SHP77 (cell line): ENCODE data around the gene DNM2.
"Not testable (repeated sequence)": the region's sequence is repeated elsewhere in the genome, so short reads cannot be mapped to it uniquely, and the experiment has no call there.

Experiments
- DNase-seq, 2 experiments: peaks; one replicate each; lab custom pipeline; 2025; lab: John Stamatoyannopoulos, UW

DNM2 gene

DNA sequence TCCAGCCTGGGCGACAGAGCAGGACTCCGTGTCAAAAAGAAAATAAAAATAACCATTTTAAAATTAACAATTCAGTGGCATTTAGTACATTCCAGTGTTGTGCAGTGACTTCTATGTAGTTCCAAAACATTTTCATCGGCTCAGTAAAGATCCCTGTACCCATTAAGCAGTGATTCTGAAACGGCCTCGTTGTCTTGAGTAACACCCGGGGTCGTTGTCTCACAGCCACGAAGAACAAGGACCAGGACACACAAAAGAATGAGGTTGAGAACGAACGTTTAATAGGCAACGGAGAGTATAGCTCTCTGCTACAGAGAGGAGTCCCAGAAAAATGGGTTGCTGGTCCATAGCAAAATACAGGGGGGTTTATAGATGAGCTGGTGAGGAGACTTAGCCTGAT lies 120.5 kb downstream of the DNM2 start:
- DNase-seq, result no peak

DNA sequence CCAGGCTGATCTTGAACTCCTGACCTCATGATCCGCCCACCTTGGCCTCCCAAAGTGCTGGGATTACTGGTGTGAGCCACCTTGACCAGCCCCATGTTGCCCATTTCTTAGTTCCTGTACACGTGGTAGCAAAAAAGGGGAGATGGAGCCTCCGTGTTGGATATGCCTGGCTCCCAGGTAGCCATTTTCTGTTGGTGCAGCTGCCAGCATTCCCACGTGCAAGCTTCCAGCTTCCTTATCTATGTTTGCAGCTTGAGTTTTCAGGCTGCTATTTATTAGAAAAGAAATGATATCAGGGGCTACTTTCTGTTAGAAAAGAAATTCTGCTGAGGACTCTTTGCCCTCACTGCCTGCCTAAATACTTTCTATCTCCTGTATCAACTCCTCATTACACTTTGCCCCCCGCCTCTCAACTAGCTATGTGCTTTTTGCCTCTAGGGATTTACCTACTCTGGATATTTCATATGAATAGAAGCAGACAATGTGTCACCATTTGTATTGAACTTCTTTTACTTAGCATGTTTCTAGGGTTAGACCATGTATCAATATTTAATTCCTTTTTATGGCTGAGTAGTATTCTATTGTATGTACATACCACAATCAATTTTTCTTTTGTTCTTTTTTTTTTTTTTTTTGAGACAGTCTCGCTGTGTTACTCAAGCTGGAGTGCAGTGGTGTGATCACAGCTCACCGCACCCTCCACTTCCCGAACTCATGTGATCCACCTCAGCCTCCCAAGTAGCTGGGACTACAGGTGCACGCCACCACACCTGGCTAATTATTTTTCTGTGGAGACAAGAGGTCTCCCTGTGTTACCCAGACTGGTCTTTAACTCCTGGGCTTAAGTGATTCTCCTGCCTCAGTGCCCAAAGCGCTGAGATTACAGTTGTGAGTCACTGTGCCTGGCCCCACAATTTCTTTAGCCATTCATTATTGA lies 121.5 kb downstream of the DNM2 start:
- no peak for DNase-seq

DNA sequence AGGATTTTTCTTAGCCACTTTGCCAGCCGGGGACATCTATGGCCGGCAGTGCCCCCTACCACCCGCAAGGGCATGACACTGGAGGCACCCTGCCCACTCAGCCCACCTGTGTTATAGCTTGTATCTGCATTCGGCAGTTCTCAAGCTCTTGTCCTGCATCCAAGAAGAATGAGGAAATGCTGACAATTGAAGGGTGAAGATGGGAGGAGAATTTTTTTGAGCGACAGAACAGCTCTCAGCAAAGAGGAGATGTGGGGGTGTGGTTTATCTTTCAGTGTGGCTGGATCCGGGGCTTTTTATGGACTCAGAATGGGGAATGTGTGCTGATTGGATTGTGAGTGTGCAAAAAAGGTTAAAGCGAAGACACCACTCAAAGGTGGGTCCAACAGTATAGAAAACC lies 124.9 kb downstream of the DNM2 start:
- DNase-seq, result no peak

DNA sequence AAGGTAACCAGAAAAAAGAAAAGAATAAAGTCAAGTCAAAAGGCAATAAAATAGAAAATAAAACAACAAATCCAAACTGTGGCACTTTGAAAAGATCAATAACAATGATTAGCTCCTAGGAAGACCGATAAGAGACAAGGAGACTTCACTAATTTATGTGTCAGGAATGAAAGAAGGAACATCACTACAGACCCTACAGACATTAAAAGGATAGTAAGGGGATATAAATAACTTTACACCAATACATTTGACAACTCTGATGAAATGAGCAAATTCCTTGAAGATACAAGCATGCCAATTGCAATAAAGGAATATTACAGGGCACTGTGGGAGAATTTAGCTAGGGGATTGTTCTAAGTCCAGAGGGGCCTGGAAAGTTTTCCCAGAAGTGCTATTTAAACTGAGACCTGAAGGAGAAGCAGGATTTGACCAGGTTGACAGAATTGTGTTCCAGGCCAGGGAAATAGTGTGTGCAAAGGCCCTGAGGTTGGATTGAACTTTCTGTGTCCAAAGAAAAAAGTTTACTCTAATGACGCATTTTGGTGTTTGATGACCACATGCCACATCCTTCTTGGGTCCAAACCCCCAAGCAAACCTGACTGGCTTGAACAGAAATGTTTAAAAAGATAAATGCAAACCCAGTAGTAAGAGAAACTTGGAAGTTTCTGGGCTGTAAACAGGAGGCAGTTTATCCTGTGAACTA lies 128.8 kb downstream of the DNM2 start:
- DNase-seq, result no peak

DNA sequence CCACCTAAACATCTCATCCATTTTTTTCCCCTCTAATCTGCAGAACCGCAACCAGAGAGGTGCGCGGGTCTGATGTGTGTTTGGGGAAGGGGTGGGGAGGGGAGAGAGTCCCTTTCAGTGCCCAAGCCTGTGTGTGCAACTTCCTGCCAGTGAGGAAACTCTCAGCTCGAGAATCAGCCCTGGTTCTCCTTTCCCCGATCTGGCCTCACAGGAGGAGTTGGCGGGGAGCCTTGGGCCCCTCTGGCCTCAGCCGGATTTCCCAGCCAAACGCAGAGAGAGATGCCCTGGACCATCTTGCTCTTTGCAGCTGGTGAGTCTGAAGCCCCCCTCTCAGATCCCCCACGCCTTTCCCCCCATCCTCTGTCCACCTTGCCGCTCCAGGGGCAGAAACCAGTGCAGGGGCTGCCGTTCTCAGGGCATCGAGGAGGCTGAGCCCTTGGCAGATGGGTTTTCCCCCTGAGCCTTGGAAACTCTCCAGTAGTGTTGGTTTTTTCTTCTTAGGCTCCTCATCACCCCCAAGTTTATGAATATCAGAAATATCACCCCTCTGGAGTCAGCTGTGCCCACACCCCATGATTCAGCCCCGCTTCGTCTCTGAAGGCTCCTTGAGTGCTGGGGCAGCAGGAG lies 130.5 kb downstream of the DNM2 start, which contains the start of gene C19orf38:
C19orf38 (plus strand) TSS at position 186 of the 627 bp plus-strand sequence; CDS start at position 280, 94 bp downstream.
- no peak for DNase-seq

DNA sequence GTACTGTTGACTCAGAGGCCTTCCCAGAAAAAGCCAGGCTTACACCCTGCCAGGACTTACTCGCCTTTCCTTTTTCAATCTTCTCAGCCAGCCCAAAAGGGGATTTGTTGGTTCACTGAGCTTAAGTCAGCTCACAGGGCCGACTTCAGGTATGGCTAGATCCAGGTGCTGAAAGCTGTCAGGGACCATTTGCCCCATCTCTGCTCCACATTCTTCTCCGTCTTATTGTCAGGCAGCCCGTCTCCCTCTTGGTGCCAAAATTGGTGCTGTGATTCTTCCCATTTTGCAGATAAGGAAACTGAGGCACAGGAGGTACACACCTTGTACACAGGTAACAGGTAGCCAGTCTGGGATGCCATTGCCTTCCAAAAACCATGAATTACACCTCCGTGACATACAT lies 132.8 kb downstream of the DNM2 start:
- no peak for DNase-seq

DNA sequence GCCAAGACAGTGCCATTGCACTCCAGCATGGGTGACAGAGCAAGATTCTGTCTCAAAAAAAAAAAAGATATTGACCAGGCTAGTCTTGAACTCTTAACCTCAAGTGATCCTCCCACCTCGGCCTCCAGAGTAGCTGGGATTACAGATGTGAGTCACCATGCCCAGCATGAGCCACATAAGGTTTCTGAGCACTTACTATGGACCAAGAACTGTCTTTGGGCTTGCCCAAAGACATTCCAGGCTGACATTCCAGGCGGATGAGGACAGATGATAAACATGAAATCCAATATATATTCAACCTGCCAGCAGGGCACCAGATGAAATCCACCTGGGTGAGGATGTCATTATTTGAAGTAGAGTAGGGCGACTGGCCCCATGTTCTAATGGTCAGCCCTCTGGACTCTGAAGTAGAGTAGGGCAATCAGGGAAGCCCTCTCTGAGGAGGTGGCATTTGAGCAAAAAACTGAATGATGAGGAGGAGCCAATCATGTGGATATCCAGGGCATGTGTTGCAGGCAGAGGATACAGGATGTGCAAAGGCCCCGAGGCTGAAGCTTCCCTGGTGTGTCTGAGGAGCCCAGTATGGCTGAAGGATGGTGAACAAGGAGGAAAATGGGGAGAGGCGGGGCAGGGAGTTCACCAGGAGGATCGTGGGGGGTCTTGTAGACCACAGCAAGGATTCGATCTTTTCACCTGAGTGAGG lies 134.4 kb downstream of the DNM2 start:
- no peak for DNase-seq

DNA sequence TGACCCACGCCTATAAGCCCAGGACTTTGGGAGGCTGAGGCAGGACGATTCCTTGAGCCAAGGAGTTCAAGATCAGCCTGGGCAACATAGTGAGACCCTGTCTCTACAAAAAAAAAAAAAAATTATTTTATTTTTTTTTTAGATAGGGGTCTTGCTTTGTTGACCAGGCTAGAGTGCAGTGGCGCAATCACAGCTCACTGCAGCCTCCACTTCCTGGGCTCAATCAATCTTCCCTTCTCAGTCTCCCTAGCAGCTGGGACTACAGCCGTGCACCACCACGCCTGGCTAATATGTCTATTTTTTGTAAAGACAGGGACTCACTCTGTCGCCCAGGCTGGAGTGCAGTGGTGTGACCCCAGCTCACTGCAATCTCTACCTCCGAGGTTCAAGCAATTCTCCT lies 135.1 kb downstream of the DNM2 start:
- no peak for DNase-seq

DNA sequence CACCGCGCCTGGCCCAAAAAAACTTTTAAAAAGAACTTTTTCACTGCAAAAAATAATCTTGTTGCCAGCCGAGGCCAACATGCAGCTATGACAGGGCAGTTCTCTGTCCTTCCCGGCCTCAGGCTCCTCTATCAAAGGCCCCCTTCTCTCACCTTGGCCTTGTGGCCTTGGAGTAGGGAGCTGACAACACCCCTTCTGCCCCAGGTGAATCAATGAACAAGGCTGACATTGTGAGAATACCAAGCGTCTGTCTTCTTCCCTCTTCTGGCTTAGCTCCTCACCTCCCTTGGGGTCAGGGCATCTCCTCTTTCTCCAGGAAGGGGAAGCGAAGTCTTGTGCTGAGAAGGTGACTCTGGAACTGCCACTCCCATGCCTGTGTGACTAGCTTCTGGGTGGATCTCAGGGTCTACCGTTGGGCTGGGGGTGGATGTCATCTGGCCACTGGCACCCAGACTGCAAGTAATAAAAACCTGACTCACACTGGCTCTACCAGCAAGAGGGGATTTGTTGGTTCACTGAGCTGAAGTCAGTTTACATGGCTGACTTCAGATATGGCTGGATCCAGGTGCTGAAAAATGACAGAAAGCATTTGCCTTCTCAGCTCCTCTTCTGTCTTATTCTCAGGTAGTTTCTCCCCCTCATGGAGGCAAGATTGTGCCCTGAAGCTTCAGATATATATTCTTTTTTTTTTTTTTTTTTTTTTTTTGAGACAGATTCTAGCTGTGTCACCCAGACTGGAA lies 136.6 kb downstream of the DNM2 start:
- no peak for DNase-seq

DNA sequence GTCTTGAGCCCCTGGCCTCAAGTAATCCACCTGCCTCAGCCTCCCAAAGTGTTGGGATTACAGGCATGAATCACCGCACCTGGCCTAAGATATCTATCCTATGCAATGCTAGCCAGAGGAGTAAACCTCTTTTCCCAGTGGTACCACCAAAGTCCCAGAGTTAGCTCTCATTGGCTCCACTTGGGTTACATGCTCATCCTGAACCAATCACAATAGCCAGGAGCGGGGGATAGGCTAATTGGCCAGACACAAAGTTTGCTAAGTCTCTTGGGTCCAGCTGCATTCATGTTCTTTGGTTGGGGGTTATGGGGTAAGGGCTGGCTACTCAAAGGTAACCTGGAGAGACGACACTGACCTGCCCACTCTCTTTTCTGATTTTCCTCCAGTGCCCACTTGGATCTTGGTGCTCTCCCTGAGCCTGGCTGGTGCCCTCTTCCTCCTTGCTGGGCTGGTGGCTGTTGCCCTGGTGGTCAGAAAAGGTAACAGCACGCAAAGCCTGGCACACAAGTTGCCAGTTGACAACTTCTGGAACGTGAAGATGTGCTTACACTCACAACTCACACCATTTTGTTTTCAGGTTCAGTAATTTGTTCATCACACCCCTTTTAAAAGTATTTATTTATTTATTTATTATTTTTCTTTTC lies 138.1 kb downstream of the DNM2 start:
- DNase-seq, result peak in 1 of 2 experiments; percentile 10

DNA sequence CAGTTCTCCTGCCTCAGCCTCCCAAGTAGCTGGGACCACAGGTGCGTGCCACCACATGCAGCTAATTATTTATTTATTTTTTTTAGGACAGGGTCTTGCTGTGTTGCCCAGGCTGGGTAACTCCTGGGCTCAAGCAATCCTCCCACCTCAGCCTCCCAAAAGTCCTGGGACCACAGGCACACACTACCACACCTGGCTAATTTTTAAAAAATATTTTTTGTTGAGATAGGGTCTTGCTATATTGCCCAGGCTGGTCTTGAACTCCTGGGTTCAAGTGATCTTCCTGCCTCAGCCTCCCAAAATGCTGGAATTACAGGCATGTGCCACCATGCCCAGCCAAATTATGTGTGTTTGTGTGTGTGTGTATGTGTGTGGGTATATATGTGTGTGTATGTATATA lies 139.0 kb downstream of the DNM2 start:
- not testable (repeated sequence) for DNase-seq

DNA sequence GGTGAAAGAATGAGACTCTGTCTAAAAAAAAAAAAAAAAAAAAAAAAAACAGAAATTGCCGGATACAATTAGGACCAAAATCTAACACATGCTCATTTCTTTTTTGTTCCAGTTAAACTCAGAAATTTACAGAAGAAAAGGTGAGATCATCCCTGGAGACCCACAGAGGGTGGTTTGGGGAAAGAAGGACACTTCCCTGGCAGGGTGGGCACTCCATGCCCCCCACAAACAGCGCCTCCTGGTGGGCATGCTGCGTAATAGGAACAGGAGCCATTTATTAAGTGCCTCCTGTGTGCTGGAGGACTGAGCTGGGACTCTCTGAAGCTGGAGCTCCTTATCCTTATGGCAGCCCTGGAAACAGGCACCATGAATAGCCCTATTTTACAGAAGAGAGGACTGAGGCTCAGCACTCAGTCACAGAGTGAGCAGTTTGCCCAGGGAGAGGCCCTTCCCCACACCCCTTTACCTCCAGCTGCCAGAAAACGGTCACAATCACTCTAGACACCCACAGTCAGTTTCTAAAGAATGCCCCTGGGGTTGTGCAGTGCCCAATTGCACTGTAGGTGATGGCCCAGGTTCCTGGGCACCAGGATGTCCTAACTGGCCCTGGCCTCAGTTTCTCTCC lies 140.4 kb downstream of the DNM2 start:
- DNase-seq, result no peak

DNA sequence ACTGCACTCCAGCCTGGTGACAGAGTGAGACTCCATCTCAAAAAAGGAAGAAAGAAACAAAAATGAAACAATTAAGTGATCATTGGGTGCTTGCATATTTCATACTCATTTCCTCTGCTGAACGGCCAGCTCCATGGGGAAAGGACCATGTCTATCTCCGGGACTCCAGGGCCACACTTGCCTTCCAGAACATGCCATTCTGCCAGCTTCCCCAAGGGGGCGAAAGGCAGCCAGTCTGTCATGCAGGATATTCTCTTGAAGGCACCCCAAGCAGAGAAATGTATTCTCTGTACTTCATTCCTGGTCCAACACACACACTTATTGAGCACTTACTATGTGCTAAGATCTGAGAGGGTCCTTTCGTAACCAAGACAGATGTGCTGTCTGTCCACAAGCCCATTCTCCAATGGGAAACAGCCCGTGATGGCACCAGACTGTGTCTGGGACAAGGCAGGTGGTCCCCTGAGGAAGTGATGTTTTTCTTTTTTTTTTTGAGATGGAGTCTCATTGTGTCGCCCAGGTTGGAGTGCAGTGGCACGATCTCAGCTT lies 143.3 kb downstream of the DNM2 start:
- peak; percentile 13 to 21 for DNase-seq

DNA sequence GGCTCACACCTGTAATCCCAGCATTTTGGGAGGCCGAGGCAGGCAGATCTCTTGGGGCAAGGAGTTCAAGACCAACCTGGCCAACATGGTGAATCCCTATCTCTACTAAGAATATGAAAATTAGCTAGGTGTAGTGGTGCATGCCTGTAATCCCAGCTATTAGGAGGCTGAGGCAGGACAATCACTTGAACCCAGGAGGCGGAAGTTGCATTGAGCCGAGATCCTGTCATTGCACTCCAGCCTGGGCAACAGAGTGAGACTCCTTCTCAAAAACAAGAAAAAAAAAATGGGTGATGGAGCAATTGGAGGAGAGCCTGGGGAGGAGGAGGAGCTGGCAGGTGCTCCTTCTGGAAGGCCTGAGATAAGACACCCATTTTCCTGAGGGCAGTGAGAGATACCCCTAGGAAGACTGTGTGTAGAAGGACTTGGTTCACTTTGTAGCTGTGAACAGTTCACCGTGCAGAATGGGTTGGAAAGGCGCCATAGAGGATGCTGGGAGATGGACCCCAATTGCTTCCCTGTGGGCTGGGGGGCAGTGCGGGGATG lies 144.8 kb downstream of the DNM2 start:
- no peak for DNase-seq

DNA sequence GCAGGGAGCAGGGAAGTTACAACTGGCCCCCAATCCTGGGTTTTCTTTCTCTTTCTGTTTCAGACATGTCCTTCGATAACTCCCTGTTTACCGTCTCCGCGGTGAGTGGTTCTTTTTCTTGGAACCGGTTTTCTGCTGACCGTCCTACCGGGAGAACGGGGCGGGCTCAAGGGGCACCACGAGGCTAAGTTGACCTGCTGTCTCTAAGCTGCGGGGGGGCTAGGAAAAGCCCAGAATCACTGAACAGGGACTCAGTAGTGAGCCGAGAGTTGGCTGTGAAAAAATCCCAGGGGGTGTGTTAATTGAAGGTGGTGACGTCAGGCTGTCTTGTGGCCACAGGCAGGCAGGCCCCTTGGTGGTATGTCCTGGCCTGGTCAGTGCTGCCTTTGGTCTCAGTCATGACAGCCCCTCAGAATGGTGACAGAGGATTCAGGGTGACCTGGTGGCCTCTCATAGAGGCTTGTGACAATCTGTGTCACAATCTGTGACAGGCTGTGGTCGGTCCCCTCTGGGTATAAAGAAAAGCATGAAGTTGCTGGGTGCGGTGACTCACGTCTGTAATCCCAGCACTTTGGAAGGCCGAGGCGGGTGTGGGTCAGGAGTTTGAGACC lies 145.3 kb downstream of the DNM2 start:
- DNase-seq, result no peak

DNA sequence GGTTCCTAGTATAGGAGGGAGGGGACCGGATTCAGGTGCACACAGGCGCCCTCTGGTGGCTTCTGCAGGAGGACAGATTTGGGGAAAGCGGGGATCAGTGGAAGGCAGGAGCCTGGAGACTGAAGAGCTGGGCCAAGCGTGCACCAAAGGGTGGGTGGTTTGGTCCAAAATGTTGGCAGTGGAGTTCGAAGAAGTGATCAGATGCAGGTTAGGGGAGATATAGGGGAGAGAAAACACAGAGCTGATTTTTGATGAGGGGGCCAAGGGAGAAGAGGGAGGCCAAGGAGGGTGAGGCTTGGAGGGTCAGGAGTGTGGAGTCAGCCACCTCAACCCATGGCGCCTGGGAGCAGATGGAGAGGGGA lies 146.6 kb downstream of the DNM2 start:
- DNase-seq, result peak; percentile 65 to 73

DNA sequence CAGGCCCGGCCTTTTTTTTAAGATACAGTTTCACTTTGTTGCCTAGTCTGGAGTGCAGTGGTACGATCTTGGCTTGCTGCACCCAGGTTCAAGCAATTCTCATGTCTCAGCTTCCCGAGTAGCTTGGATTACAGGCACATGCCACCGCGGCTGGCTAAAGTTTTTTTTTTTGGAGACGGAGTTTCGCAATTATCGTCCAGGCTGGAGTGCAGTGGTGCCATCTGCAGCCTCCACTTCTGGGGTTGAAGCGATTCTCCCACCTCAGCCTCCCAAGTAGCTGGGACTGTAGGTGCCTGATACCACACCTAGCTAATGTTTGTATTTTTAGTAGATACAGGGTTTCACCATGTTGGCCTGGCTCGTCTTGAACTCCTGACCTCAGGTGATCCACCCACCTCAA lies 148.6 kb downstream of the DNM2 start:
- DNase-seq, result no peak

DNA sequence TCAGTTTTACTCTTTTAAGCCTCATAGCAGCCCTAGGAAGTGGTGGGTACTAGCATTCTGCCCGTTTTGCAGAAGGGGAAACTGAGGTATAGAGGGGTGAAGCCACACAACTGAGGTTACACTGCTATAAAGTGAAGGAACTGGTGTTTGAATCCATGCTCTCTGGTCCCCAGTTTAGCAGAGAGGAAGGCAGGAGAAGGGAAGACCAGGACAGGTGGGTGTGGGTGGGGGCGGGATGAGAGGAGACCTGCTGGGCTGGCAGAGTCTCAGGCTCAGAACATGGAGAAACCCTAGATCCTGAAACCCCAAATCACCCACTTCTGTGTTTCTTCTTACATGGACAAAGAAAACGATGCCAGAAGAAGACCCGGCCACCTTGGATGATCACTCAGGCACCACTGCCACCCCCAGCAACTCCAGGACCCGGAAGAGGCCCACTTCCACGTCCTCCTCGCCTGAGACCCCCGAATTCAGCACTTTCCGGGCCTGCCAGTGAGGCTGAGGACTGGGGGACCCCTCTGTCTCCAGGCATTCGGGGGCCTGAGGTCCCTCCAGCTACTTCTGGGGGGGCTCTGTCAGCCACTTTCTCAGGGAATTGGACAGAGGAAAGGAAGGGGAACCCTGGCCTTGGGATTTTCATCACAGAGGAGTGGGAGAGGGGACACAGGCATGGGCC lies 151.1 kb downstream of the DNM2 start:
- DNase-seq, result no peak

DNA sequence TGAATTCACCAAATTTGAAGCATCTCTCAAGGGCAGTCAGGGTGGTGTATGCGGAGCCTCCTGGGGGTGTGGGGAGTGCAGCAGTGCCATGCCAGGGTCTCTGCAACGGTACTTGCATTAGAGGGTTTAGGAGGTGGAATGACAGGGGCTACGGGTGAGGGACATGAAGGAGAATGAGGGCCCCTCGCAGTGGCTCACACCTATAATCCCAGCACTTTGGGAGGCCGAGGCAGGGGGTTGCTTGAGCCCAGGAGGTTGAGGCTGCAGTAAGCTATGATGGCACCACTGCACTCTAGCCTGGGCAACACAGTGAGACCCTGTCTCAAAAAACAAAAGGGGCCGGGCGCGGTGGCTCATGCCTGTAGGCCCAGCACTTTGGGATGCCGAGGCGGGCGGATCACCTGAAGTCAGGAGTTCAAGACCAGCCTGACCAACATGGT lies 152.0 kb downstream of the DNM2 start:
- DNase-seq, result not testable (repeated sequence)
